DOHH2 (cell line): ENCODE results near the gene SERINC3.

Experiments
- CTCF ChIP-seq: fragments of 200-600 bp; sonication (generic); IDR thresholded peaks from one replicate; pipeline ENCODE4 v1.5.1; 2014; ENCODE audit warnings: antibody characterized with exemption, mild to moderate bottlenecking, low read depth, low read length; ENCODE audit not compliant: poor library complexity, severe bottlenecking
- EZH2phosphoT487 ChIP-seq: fragments of 200-600 bp; sonication (generic); IDR thresholded peaks from 2 replicates; pipeline ENCODE4 v1.6.1; 2017; ENCODE audit warnings: borderline replicate concordance, mild to moderate bottlenecking, antibody characterized with exemption, low read length, moderate library complexity, mixed read lengths

GRCh38 chr20:44450903-44451450, 70.9 kb downstream of the SERINC3 start:
- TF ChIP-seq CTCF (no peak), EZH2phosphoT487 (no peak)
